ENCODE data around the gene C12orf57. TPM values are rescaled to one million over a fixed set of nuclear protein-coding genes. Genes with fewer than 3 reads are reported as not detected.

The C12orf57 gene
- total RNA-seq, 1 experiment from 2014 or later: 111 TPM

GRCh38 chr12:6945613-6946012, 1.8 kb downstream of the C12orf57 start:
- CTCF ChIA-PET: interaction anchor here (0.5 to 6.0 kb wide), 29 partner anchors 8 to 257 kb away, joined by 3 to 241 read pairs (median 5); partner anchors contain the start of genes C1RL, C1S, LPCAT3 and SPSB2

GRCh38 chr12:6946033-6946919, 2.5 kb downstream of the C12orf57 start:
- Mint-ChIP-seq H3K36me3 (ENCODE audit: insufficient read depth, unreplicated experiment) (peaks cover 59% of the 10 kb centered on the region), H3K4me3 (ENCODE audit: unreplicated experiment) (peak overlapping the region; percentile 88), H3K27ac (ENCODE audit: unreplicated experiment) (peak overlapping the region; percentile 99), H3K4me1 (ENCODE audit: low read depth, unreplicated experiment) (peaks cover 40% of the 10 kb centered on the region), H3K27me3 (ENCODE audit: insufficient read depth, unreplicated experiment) (peaks cover 4% of the 10 kb centered on the region), H3K9me3 (ENCODE audit: unreplicated experiment) (no peaks in the 10 kb centered on the region)
- H3K4me1 ChIP-seq: peaks cover 18% of the 10 kb centered on the region
- peak; percentile 100 for DNase-seq
- no TSS peak for BruUV-seq (replicated peaks)
- ChIA-PET POLR2A (interaction anchor here (0.5 to 5.2 kb wide), 24 partner anchors 9 to 333 kb away, joined by 3 to 237 read pairs (median 6); partner anchors contain the start of genes ATN1, C1RL, CDCA3 and COPS7A), CTCF (interaction anchor here (0.5 to 6.0 kb wide), 31 partner anchors 8 to 258 kb away, joined by 3 to 241 read pairs (median 5); partner anchors contain the start of genes C1RL, C1S, LPCAT3 and SPSB2)
- peak in 1 of 2 experiments; percentile 16 for TF ChIP-seq CTCF (IDR thresholded peaks at IDR 0.05; ENCODE audit: insufficient read depth in 1 of 2, low read depth in 1 of 2, low read length in 1 of 2, severe bottlenecking in 1 of 2, unreplicated experiment in 1 of 2)
- H3K27me3 ChIP-seq (replicated peaks; ENCODE audit: control insufficient read depth, insufficient read depth, low read length): no peaks in the 10 kb centered on the region
- no peaks in the 10 kb centered on the region for H3K9me3 ChIP-seq
- H3K36me3 ChIP-seq (ENCODE audit: control insufficient read depth, insufficient read depth, low read length): no peaks in the 10 kb centered on the region
- peak overlapping the region; percentile 64 for H3K4me3 ChIP-seq (ENCODE audit: low read depth, low read length)
- intact Hi-C loops (cut with micrococcal nuclease; ENCODE audit: unreplicated experiment): loop anchor here (1.0 kb wide), 6 partner anchors 16 to 167 kb away; partner anchors contain the start of gene LPCAT3

More at GRCh38 chr12:6945613-6946012, 1.8 kb downstream of the C12orf57 start:
- peak overlapping the region; percentile 88 for H3K4me3 Mint-ChIP-seq (ENCODE audit: unreplicated experiment)
- no peak for TF ChIP-seq CTCF (IDR thresholded peaks at IDR 0.05; ENCODE audit: insufficient read depth in 1 of 2, low read depth in 1 of 2, low read length in 1 of 2, severe bottlenecking in 1 of 2, unreplicated experiment in 1 of 2)
- H3K4me1 Mint-ChIP-seq (ENCODE audit: low read depth, unreplicated experiment): peaks cover 40% of the 10 kb centered on the region
- Histone ChIP-seq H3K4me3 (ENCODE audit: low read depth, low read length) (peak overlapping the region; percentile 38), H3K9me3 (no peaks in the 10 kb centered on the region), H3K27me3 (replicated peaks; ENCODE audit: control insufficient read depth, insufficient read depth, low read length) (no peaks in the 10 kb centered on the region), H3K4me1 (peaks cover 18% of the 10 kb centered on the region), H3K36me3 (ENCODE audit: control insufficient read depth, insufficient read depth, low read length) (no peaks in the 10 kb centered on the region)
- H3K36me3 Mint-ChIP-seq (ENCODE audit: insufficient read depth, unreplicated experiment): peaks cover 66% of the 10 kb centered on the region
- POLR2A ChIA-PET: interaction anchor here (0.5 to 5.2 kb wide), 23 partner anchors 8 to 332 kb away, joined by 3 to 237 read pairs (median 6); partner anchors contain the start of genes ATN1, C1RL, CDCA3 and COPS7A
- intact Hi-C loops (cut with micrococcal nuclease; ENCODE audit: unreplicated experiment): loop anchor here (1.0 kb wide), 6 partner anchors 17 to 168 kb away; partner anchors contain the start of gene LPCAT3
- no peak for DNase-seq
- H3K27me3 Mint-ChIP-seq (ENCODE audit: insufficient read depth, unreplicated experiment): peaks cover 4% of the 10 kb centered on the region
- no peaks in the 10 kb centered on the region for H3K9me3 Mint-ChIP-seq (ENCODE audit: unreplicated experiment)
- BruUV-seq (replicated peaks): no TSS peak
- H3K27ac Mint-ChIP-seq (ENCODE audit: unreplicated experiment): peak overlapping the region; percentile 99

- TF ChIP-seq CTCF (IDR thresholded peaks at IDR 0.05; ENCODE audit: insufficient read depth in 1 of 2, low read depth in 1 of 2, low read length in 1 of 2, severe bottlenecking in 1 of 2, unreplicated experiment in 1 of 2): no peak
- POLR2A ChIA-PET: interaction anchor here (0.6 to 5.2 kb wide), 11 partner anchors 9 to 179 kb away, joined by 4 to 237 read pairs (median 17); partner anchors contain the start of genes C1RL, CDCA3 and USP5
- intact Hi-C loops (cut with micrococcal nuclease; ENCODE audit: unreplicated experiment): loop anchor here (1.0 kb wide), 6 partner anchors 15 to 166 kb away; partner anchors contain the start of gene LPCAT3
- peaks cover 52% of the 10 kb centered on the region for H3K36me3 Mint-ChIP-seq (ENCODE audit: insufficient read depth, unreplicated experiment)
- H3K4me1 Mint-ChIP-seq (ENCODE audit: low read depth, unreplicated experiment): peaks cover 40% of the 10 kb centered on the region
- DNase-seq: no peak
- H3K4me1 ChIP-seq: peaks cover 18% of the 10 kb centered on the region
- no peaks in the 10 kb centered on the region for H3K9me3 ChIP-seq
- no peaks in the 10 kb centered on the region for H3K36me3 ChIP-seq (ENCODE audit: control insufficient read depth, insufficient read depth, low read length)
- H3K27me3 Mint-ChIP-seq (ENCODE audit: insufficient read depth, unreplicated experiment): peaks cover 4% of the 10 kb centered on the region
- H3K27ac Mint-ChIP-seq (ENCODE audit: unreplicated experiment): peak overlapping the region; percentile 99
- BruUV-seq (replicated peaks): no TSS peak
- peak overlapping the region; percentile 64 for H3K4me3 ChIP-seq (ENCODE audit: low read depth, low read length)
- H3K4me3 Mint-ChIP-seq (ENCODE audit: unreplicated experiment): peak overlapping the region; percentile 88
- CTCF ChIA-PET: interaction anchor here (0.7 to 6.0 kb wide), 20 partner anchors 9 to 698 kb away, joined by 3 to 241 read pairs (median 8); partner anchors contain the start of genes C1RL, C1S, LPCAT3 and SPSB2
- H3K9me3 Mint-ChIP-seq (ENCODE audit: unreplicated experiment): no peaks in the 10 kb centered on the region
- H3K27me3 ChIP-seq (replicated peaks; ENCODE audit: control insufficient read depth, insufficient read depth, low read length): no peaks in the 10 kb centered on the region
These were observed 3.1 kb downstream of the C12orf57 start for GRCh38 chr12:6946920-6947374.

Data from Caco-2 (cell line).